SK-N-SH (cell line): ENCODE results near the gene SNRPF. TPM values are rescaled to one million over a fixed set of nuclear protein-coding genes. Genes with fewer than 3 reads are reported as not detected.

Experiments
- CTCF ChIA-PET: fragments of 300-600, 350-600 bp; formaldehyde crosslinking; extraction: SDS; loops from one replicate; lab custom pipeline; 2021; lab: Yijun Ruan, JAX
- POLR2A ChIA-PET: fragments of 350-600 bp; sonication (Branson Sonifier 250); formaldehyde crosslinking; extraction: SDS; loops from one replicate; lab custom pipeline; 2020; ENCODE audit warnings: antibody characterized with exemption, inconsistent platforms; lab: Yijun Ruan, JAX
- DNase-seq: peaks from one replicate; pipeline ENCODE4 v3.0.0; 2012
- H2AFZ ChIP-seq: fragments of 200-600 bp; sonication (generic); 2 replicates; pipeline ENCODE4 v1.8.1; 2016; ENCODE audit warnings: antibody characterized with exemption, mild to moderate bottlenecking, low read depth
- H3F3A ChIP-seq: fragments of 200-600 bp; sonication (generic); replicated peaks from 2 replicates; pipeline ENCODE3; 2016; ENCODE audit warnings: antibody characterized with exemption, mild to moderate bottlenecking; ENCODE audit not compliant: insufficient read depth
- H3K27ac ChIP-seq, 2 experiments: fragments of 200-500 bp in 1 of 2; fragments of 200-600 bp in 1 of 2; sonication (Bioruptor generic) in 1 of 2; sonication (generic), shearing (Covaris generic) in 1 of 2; 2 replicates each; pipeline versions ENCODE4 v1.5.1 to v1.6.1; 2014 to 2016; ENCODE audit warnings: low read depth in 2 of 2, inconsistent platforms in 1 of 2, low read length in 1 of 2, mild to moderate bottlenecking in 1 of 2, mixed read lengths in 1 of 2
- H3K27me3 ChIP-seq: fragments of 200-600 bp; sonication (generic), shearing (Covaris generic); 2 replicates; pipeline ENCODE4 v1.6.1; 2016; ENCODE audit warnings: mixed run types; ENCODE audit not compliant: insufficient read depth
- H3K36me3 ChIP-seq, 2 experiments: fragments of 200-500 bp in 1 of 2; fragments of 200-600 bp in 1 of 2; sonication (Bioruptor generic) in 1 of 2; sonication (generic) in 1 of 2; replicated peaks in 1 of 2; 2 replicates each; pipeline versions ENCODE3 to v1.5.1; 2014 to 2016; ENCODE audit warnings: low read length in 1 of 2, mild to moderate bottlenecking in 1 of 2; ENCODE audit not compliant: insufficient read depth in 2 of 2, control insufficient read depth in 1 of 2
- H3K4me1 ChIP-seq, 2 experiments: fragments of 200-500 bp in 1 of 2; fragments of 200-600 bp in 1 of 2; sonication (Bioruptor generic) in 1 of 2; sonication (generic), shearing (Covaris generic) in 1 of 2; 2 replicates each; pipeline versions ENCODE4 v1.5.1 to v1.6.1; 2014 to 2016; ENCODE audit warnings: low read depth in 1 of 2, low read length in 1 of 2, mixed run types in 1 of 2; ENCODE audit not compliant: insufficient read depth in 2 of 2, control insufficient read depth in 1 of 2
- H3K4me2 ChIP-seq: fragments of 200-600 bp; sonication (generic), shearing (Covaris generic); 2 replicates; pipeline ENCODE4 v1.6.1; 2017; ENCODE audit warnings: mixed run types
- H3K4me3 ChIP-seq, 2 experiments: fragments of 200-500 bp in 1 of 2; fragments of 200-600 bp in 1 of 2; sonication (Bioruptor generic) in 1 of 2; sonication (generic), shearing (Covaris generic) in 1 of 2; 2 replicates each; pipeline versions ENCODE4 v1.5.1 to v1.8.1; 2014 to 2016; ENCODE audit warnings: low read depth in 2 of 2, inconsistent platforms in 1 of 2, low read length in 1 of 2, mild to moderate bottlenecking in 1 of 2, mixed read lengths in 1 of 2, moderate library complexity in 1 of 2
- H3K79me2 ChIP-seq: fragments of 200-600 bp; sonication (generic); 2 replicates; pipeline ENCODE4 v1.8.1; 2017; ENCODE audit warnings: mild to moderate bottlenecking; ENCODE audit not compliant: insufficient read depth
- H3K9ac ChIP-seq: fragments of 200-600 bp; sonication (generic); 2 replicates; pipeline ENCODE4 v1.6.1; 2017; ENCODE audit warnings: mixed run types
- H3K9me2 ChIP-seq: fragments of 200-600 bp; sonication (generic); 2 replicates; pipeline ENCODE4 v1.6.1; 2017; ENCODE audit warnings: mixed run types
- H3K9me3 ChIP-seq: fragments of 200-600 bp; sonication (generic); 2 replicates; pipeline ENCODE4 v1.6.1; 2017; ENCODE audit warnings: mixed run types, mild to moderate bottlenecking, moderate library complexity
- H4K20me1 ChIP-seq: fragments of 200-600 bp; sonication (generic); 2 replicates; pipeline ENCODE4 v1.6.1; 2017; ENCODE audit warnings: mild to moderate bottlenecking, mixed run types; ENCODE audit not compliant: insufficient read depth
- CHD2 ChIP-seq: fragments of 150-350 bp; IDR thresholded peaks from 2 replicates; pipeline ENCODE4 v1.6.1; 2018; ENCODE audit warnings: low read length; ENCODE audit not compliant: partially characterized antibody
- ELF1 ChIP-seq: IDR thresholded peaks from 2 replicates; pipeline ENCODE4 v1.4.0; 2012
- EP300 ChIP-seq, 2 experiments: IDR thresholded peaks; 2 replicates each; pipeline versions ENCODE4 v1.4.0 to v1.6.1; 2012; ENCODE audit warnings: borderline replicate concordance in 1 of 2, low read depth in 1 of 2, low read length in 1 of 2
- FOXM1 ChIP-seq: IDR thresholded peaks from 2 replicates; pipeline ENCODE4 v1.4.0; 2012; ENCODE audit warnings: low read depth, mild to moderate bottlenecking
- GABPA ChIP-seq: IDR thresholded peaks from 2 replicates; pipeline ENCODE4 v1.4.0; 2012; ENCODE audit warnings: low read depth, mild to moderate bottlenecking
- MEF2A ChIP-seq: IDR thresholded peaks from 2 replicates; pipeline ENCODE4 v1.4.0; 2012; ENCODE audit warnings: low read depth, borderline replicate concordance
- NFIC ChIP-seq: IDR thresholded peaks from 2 replicates; pipeline ENCODE4 v1.4.0; 2012; ENCODE audit warnings: borderline replicate concordance
- POLR2AphosphoS5 ChIP-seq: IDR thresholded peaks from 2 replicates; pipeline ENCODE4 v1.6.1; 2012; ENCODE audit warnings: low read depth, low read length
- RAD21 ChIP-seq: IDR thresholded peaks from 2 replicates; pipeline ENCODE4 v1.6.1; 2012; ENCODE audit warnings: mild to moderate bottlenecking, low read length
- RXRA ChIP-seq: IDR thresholded peaks from 2 replicates; pipeline ENCODE4 v1.4.0; 2012; ENCODE audit warnings: low read depth, mild to moderate bottlenecking, borderline replicate concordance
- TAF1 ChIP-seq: IDR thresholded peaks from 2 replicates; pipeline ENCODE4 v1.6.1; 2012; ENCODE audit warnings: low read depth, mild to moderate bottlenecking, low read length, moderate library complexity, borderline replicate concordance
- TEAD4 ChIP-seq: IDR thresholded peaks from 2 replicates; pipeline ENCODE4 v1.4.0; 2012; ENCODE audit warnings: mild to moderate bottlenecking, borderline replicate concordance; ENCODE audit not compliant: insufficient read depth
- YY1 ChIP-seq: IDR thresholded peaks from 2 replicates; pipeline ENCODE4 v1.4.0; 2012; ENCODE audit warnings: low read depth, mild to moderate bottlenecking
- WGBS: methylation state at CpG from one replicate; pipeline ENCODE4 v1.1.6; 2017; ENCODE audit warnings: low lambda C conversion rate; 5-methylcytosine and 5-hydroxymethylcytosine counted together
- polyA plus RNA-seq, 3 experiments: library from polyadenylated mRNA; depleted of rRNA; stranded (reverse); fragments of >200 nt; gene quantifications; 2 replicates each; pipeline ENCODE4 v1.2.3, GENCODE V29; 2012
- TF ChIP-seq, protein P1 (sequence below): fragments of 150-350 bp; IDR thresholded peaks from 2 replicates; pipeline ENCODE4 v1.6.1; 2017; ENCODE audit warnings: antibody characterized with exemption, low read length, low read depth, borderline replicate concordance
- TF ChIP-seq, protein P2 (sequence below): IDR thresholded peaks from 2 replicates; pipeline ENCODE4 v1.4.0; 2012; ENCODE audit warnings: low read depth
- TF ChIP-seq, protein P3 (sequence below): IDR thresholded peaks from 2 replicates; pipeline ENCODE4 v1.4.0; 2012; ENCODE audit warnings: low read depth, borderline replicate concordance
- TF ChIP-seq, protein P4 (sequence below): IDR thresholded peaks from 2 replicates; pipeline ENCODE4 v1.4.0; 2012; ENCODE audit warnings: low read depth, borderline replicate concordance
- TF ChIP-seq, protein P5 (sequence below): IDR thresholded peaks from 2 replicates; pipeline ENCODE4 v1.6.1; 2012; ENCODE audit warnings: mild to moderate bottlenecking, low read depth, low read length, moderate library complexity

SNRPF gene
- polyA plus RNA-seq, 1 of the 3 experiments (the other 2 are of a cell fraction), result 62.5 TPM

DNA sequence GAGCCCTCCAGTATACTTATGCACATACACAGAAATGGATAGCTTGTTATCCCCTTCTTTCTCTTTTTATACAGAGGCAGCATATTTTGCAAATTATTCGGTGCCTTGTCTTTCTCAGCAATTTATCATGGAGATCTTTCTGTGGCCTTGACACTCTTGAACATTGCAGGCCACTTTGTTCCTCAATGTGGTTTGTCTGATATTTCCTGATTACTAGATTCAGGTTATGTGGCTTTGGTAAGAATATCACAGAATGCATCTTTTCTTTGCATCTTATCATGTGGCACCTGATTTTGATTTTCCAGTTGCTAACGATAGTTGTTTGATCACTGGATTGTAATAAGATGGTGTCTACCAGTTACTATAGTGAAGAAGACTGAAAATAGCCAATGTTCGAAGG lies 7.1 kb upstream of the SNRPF start:
- Histone ChIP-seq H2AFZ (no peak overlapping the region), H3K4me3 (no peak overlapping the region), H3K4me2 (no peak overlapping the region)
- TF ChIP-seq, protein P1, sequence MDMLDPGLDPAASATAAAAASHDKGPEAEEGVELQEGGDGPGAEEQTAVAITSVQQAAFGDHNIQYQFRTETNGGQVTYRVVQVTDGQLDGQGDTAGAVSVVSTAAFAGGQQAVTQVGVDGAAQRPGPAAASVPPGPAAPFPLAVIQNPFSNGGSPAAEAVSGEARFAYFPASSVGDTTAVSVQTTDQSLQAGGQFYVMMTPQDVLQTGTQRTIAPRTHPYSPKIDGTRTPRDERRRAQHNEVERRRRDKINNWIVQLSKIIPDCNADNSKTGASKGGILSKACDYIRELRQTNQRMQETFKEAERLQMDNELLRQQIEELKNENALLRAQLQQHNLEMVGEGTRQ, result no peak
- no peak for TF ChIP-seq FOXM1
- no peak for TF ChIP-seq TEAD4
- no peak for TF ChIP-seq MEF2A
- no peak for TF ChIP-seq ELF1
- TF ChIP-seq, protein P2, sequence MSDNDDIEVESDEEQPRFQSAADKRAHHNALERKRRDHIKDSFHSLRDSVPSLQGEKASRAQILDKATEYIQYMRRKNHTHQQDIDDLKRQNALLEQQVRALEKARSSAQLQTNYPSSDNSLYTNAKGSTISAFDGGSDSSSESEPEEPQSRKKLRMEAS, result no peak
- TF ChIP-seq CHD2, result no peak
- no peak for TF ChIP-seq TAF1
- TF ChIP-seq NFIC, result no peak
- TF ChIP-seq RAD21, result no peak
- TF ChIP-seq RXRA, result no peak
- TF ChIP-seq, all 33 proteins: peak for 0
- no peak for DNase-seq
- CTCF ChIA-PET, result no interaction called here
- Histone ChIP-seq H3K9ac (no peak overlapping the region), H3K27me3 (no peaks in the 10 kb centered on the region), H4K20me1 (no peaks in the 10 kb centered on the region), H3K9me3 (no peaks in the 10 kb centered on the region), H3K36me3 (no peaks in the 10 kb centered on the region), H3K27ac (no peak overlapping the region), H3K79me2 (no peaks in the 10 kb centered on the region), H3F3A (no peaks in the 10 kb centered on the region), H3K9me2 (no peaks in the 10 kb centered on the region), H3K4me1 (no peaks in the 10 kb centered on the region)
- 54% methylated on average over 3 of the region's 3 CpGs for WGBS
- POLR2A ChIA-PET, result no interaction called here

DNA sequence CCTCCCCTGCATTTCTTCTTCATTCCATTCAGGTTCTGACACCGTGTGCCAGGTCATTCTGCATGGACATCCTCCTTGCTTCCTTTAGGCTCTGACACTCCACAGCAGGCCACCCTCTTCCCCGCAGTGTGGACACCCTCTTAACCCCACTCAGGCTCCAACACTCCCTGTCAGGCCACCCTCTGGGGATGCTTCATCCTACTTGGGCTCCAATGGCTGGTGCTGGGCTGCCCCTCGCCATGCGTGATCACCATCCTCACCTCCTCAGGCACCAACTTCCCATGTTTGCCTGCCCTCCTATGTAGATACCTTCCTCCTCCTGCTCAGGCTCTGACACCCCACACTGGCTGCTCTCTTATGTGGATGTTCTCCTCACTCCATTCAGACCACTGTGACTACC lies 6.6 kb upstream of the SNRPF start:
- Histone ChIP-seq H3F3A (no peaks in the 10 kb centered on the region), H3K9me2 (no peaks in the 10 kb centered on the region), H3K79me2 (no peaks in the 10 kb centered on the region), H3K36me3 (no peaks in the 10 kb centered on the region), H2AFZ (no peak overlapping the region), H3K27ac (no peak overlapping the region), H3K9me3 (no peaks in the 10 kb centered on the region), H3K4me3 (no peak overlapping the region), H3K9ac (no peak overlapping the region), H3K4me2 (no peak overlapping the region), H4K20me1 (no peaks in the 10 kb centered on the region), H3K4me1 (no peaks in the 10 kb centered on the region), H3K27me3 (no peaks in the 10 kb centered on the region)
- CTCF ChIA-PET, result no interaction called here
- WGBS, result 75% methylated on average over 4 of the region's 4 CpGs
- no peak for DNase-seq
- POLR2A ChIA-PET, result no interaction called here
- TF ChIP-seq TAF1 (no peak), POLR2AphosphoS5 (no peak), NFIC (no peak), YY1 (no peak), EP300 (IDR thresholded peaks at IDR 0.05; ENCODE audit: borderline replicate concordance in 1 of 2, low read depth in 1 of 2, low read length in 1 of 2) (no peak), GABPA (no peak)
- TF ChIP-seq, protein P3, sequence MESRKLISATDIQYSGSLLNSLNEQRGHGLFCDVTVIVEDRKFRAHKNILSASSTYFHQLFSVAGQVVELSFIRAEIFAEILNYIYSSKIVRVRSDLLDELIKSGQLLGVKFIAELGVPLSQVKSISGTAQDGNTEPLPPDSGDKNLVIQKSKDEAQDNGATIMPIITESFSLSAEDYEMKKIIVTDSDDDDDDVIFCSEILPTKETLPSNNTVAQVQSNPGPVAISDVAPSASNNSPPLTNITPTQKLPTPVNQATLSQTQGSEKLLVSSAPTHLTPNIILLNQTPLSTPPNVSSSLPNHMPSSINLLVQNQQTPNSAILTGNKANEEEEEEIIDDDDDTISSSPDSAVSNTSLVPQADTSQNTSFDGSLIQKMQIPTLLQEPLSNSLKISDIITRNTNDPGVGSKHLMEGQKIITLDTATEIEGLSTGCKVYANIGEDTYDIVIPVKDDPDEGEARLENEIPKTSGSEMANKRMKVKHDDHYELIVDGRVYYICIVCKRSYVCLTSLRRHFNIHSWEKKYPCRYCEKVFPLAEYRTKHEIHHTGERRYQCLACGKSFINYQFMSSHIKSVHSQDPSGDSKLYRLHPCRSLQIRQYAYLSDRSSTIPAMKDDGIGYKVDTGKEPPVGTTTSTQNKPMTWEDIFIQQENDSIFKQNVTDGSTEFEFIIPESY, result no peak
- TF ChIP-seq, protein P1, result no peak
- TF ChIP-seq, protein P4, sequence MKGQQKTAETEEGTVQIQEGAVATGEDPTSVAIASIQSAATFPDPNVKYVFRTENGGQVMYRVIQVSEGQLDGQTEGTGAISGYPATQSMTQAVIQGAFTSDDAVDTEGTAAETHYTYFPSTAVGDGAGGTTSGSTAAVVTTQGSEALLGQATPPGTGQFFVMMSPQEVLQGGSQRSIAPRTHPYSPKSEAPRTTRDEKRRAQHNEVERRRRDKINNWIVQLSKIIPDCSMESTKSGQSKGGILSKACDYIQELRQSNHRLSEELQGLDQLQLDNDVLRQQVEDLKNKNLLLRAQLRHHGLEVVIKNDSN, result no peak
- TF ChIP-seq, protein P2, result no peak
- TF ChIP-seq, protein P5, sequence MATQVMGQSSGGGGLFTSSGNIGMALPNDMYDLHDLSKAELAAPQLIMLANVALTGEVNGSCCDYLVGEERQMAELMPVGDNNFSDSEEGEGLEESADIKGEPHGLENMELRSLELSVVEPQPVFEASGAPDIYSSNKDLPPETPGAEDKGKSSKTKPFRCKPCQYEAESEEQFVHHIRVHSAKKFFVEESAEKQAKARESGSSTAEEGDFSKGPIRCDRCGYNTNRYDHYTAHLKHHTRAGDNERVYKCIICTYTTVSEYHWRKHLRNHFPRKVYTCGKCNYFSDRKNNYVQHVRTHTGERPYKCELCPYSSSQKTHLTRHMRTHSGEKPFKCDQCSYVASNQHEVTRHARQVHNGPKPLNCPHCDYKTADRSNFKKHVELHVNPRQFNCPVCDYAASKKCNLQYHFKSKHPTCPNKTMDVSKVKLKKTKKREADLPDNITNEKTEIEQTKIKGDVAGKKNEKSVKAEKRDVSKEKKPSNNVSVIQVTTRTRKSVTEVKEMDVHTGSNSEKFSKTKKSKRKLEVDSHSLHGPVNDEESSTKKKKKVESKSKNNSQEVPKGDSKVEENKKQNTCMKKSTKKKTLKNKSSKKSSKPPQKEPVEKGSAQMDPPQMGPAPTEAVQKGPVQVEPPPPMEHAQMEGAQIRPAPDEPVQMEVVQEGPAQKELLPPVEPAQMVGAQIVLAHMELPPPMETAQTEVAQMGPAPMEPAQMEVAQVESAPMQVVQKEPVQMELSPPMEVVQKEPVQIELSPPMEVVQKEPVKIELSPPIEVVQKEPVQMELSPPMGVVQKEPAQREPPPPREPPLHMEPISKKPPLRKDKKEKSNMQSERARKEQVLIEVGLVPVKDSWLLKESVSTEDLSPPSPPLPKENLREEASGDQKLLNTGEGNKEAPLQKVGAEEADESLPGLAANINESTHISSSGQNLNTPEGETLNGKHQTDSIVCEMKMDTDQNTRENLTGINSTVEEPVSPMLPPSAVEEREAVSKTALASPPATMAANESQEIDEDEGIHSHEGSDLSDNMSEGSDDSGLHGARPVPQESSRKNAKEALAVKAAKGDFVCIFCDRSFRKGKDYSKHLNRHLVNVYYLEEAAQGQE, result no peak
